Natural killer cell treated with Interleukin-12 subunit alpha and Interleukin-12 subunit beta and Interleukin-15 and Interleukin-18, amount 100 ng/mL, for 72 hours (primary cell): Measurements from ENCODE around the gene RPEL1. TPM values are rescaled to one million over a fixed set of nuclear protein-coding genes. Genes with fewer than 3 reads are reported as not detected.
"Not testable (repeated sequence)": the region's sequence is repeated elsewhere in the genome, so short reads cannot be mapped to it uniquely, and the experiment has no call there.

Experiments used
- ATAC-seq, 2 donors: fragments of 150-1000 bp; cut with Tn5 transposase in 1 of 2; sonication (Bioruptor Pico), chemical (Tn5 transposase) in 1 of 2; 2 replicates each; pipeline ENCODE4 v1.10.0; 2021
- DNase-seq: peaks from one replicate; pipeline ENCODE4 v3.0.0; 2022; ENCODE audit warnings: low spot score
- H3K27ac Mint-ChIP-seq, 2 donors: 1 replicate in 1 of 2; 2 replicates in 1 of 2; pipeline ENCODE4 v1.8.0; 2022; ENCODE audit warnings: mixed read lengths in 2 of 2, mild to moderate bottlenecking in 1 of 2, moderate library complexity in 1 of 2
- H3K27me3 Mint-ChIP-seq, 2 donors: 1 replicate in 1 of 2; 2 replicates in 1 of 2; pipeline ENCODE4 v1.8.0; 2022; ENCODE audit warnings: mixed read lengths in 2 of 2
- H3K36me3 Mint-ChIP-seq: one replicate; pipeline ENCODE4 v1.8.0; 2022; ENCODE audit warnings: mixed read lengths
- H3K4me1 Mint-ChIP-seq, 2 donors: 1 replicate in 1 of 2; 2 replicates in 1 of 2; pipeline ENCODE4 v1.8.0; 2022; ENCODE audit warnings: low read depth in 2 of 2, mixed read lengths in 2 of 2, mild to moderate bottlenecking in 1 of 2
- H3K4me3 Mint-ChIP-seq: one replicate; pipeline ENCODE4 v1.8.0; 2022; ENCODE audit warnings: mixed read lengths
- H3K9me3 Mint-ChIP-seq: 2 replicates; pipeline ENCODE4 v1.8.0; 2022; ENCODE audit warnings: mixed read lengths
- total RNA-seq, 2 donors: library from RNA; stranded (reverse); gene quantifications; one replicate each; pipeline ENCODE4 v1.2.3, GENCODE V29; 2022

The RPEL1 gene
- total RNA-seq = not detected

DNA sequence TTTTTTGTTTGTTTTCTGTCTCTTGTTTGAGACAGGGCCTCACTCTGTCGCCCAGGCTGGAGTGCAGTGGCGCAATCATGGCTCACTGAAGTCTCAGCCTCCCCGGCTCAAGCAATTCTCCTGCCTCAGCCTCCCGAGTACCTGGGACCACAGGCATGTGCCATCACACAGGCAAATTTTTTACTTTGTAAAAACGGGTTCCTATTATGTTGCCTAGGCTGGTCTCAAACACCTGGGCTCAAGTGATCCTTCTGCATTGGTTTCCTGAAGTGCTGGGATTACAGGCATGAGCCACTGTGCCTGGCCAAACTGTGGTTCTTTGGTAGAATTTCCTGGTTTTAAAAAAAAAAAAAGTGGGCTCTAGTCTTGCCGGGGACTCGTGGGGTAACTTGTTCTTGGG lies at the start of gene RPEL1:
RPEL1 (plus strand) TSS at position 301 of the 400 bp plus-strand sequence. CDS start 110 bp downstream, outside the sequence.
- DNase-seq, H3K4me3 Mint-ChIP-seq, H3K4me1 Mint-ChIP-seq, ATAC-seq, H3K27ac Mint-ChIP-seq, H3K9me3 Mint-ChIP-seq, H3K36me3 Mint-ChIP-seq, H3K27me3 Mint-ChIP-seq: not testable (repeated sequence)

GRCh38 chr10:103196516-103196915 lies 49.2 kb upstream of the RPEL1 start:
- no peak for ATAC-seq
- Mint-ChIP-seq H3K4me3 (no peak overlapping the region), H3K4me1 (peaks cover 28 to 29% of the 10 kb centered on the region in 2 donors)

DNA sequence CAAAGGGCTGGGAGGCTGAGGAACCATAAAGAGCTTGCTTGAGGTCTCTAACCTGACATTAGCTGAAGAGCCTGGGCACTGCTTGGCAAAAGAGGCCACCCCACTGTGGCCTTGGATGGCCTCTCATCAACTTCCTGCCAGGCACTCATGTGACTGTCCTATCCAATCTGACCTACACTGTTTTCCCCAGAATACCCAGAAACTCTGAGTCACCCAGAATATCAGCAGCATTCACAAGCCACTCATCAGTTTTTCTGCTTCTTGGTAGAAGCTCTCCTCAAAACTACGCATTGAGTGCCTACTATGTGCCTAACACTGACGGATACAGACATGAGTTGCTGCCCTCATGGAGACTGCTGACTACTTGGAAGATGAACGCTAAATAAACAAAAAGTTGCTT lies 48.5 kb upstream of the RPEL1 start:
- peaks cover 0 to 2% of the 10 kb centered on the region in 2 donors for H3K27me3 Mint-ChIP-seq
- H3K4me3 Mint-ChIP-seq = peak overlapping the region; percentile 48
- peaks cover 23% of the 10 kb centered on the region in 2 donors for H3K4me1 Mint-ChIP-seq

More at GRCh38 chr10:103196516-103196915, 49.2 kb upstream of the RPEL1 start:
- no peak for DNase-seq
- H3K9me3 Mint-ChIP-seq = no peaks in the 10 kb centered on the region
- peaks cover 0 to 2% of the 10 kb centered on the region in 2 donors for H3K27me3 Mint-ChIP-seq
- H3K27ac Mint-ChIP-seq = peak overlapping the region in 1 of 2 donors; percentile 44
- no peaks in the 10 kb centered on the region for H3K36me3 Mint-ChIP-seq

DNA sequence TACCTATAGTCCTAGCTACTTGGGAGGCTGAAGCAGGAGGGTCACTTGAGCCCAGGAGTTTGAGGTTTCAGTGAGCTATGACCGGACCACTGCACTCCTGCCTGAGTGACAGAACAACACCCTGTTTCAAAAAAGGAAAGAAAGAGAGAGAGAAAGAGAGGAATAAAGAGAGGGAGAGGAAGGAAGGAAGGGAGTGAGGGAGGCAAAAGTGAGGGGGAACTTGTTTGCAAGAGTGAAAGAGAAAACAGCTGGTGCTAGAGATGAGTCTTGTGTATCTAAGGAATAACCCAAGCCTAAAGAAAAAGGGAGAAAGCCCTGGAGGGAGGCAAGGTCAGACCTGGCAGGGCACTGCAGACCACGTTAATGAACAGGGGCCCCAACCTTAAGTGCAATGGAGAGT lies 47.8 kb upstream of the RPEL1 start:
- ATAC-seq (no peak), DNase-seq (no peak)
- peaks cover 0 to 2% of the 10 kb centered on the region in 2 donors for H3K27me3 Mint-ChIP-seq
- H3K4me1 Mint-ChIP-seq = peaks cover 23% of the 10 kb centered on the region in 2 donors
- H3K4me3 Mint-ChIP-seq = peak overlapping the region; percentile 48
- H3K9me3 Mint-ChIP-seq = no peaks in the 10 kb centered on the region
- H3K36me3 Mint-ChIP-seq = no peaks in the 10 kb centered on the region
- peak overlapping the region; percentile 24 to 44 for H3K27ac Mint-ChIP-seq

More for the DNA sequence above, 48.5 kb upstream of the RPEL1 start:
- no peaks in the 10 kb centered on the region for H3K9me3 Mint-ChIP-seq
- peak overlapping the region; percentile 24 to 44 for H3K27ac Mint-ChIP-seq
- no peaks in the 10 kb centered on the region for H3K36me3 Mint-ChIP-seq
- ATAC-seq (peak in 1 of 2 donors; percentile 50), DNase-seq (no peak)

DNA sequence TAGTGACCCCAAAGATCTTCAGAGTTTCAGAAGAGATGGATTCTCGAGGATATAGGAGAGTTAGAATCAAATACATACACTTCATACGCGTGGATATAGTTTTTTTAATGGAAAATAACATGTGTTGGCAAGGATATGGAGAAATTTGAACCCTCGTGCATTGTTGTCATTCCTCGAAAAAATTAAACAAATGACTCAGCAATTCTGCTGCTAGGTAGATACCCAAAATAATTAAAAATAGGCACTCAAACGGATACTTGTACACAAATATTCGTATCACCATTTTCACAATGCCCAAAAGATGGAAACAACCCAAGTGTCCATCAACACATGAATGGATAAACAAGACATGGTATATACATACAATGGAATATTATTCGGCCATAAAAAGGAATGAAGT lies 47.0 kb upstream of the RPEL1 start:
- peaks cover 19% of the 10 kb centered on the region in 2 donors for H3K4me1 Mint-ChIP-seq
- ATAC-seq = no peak
- H3K4me3 Mint-ChIP-seq = no peak overlapping the region
- H3K9me3 Mint-ChIP-seq = no peaks in the 10 kb centered on the region
- no peaks in the 10 kb centered on the region for H3K36me3 Mint-ChIP-seq
- DNase-seq = no peak
- no peak overlapping the region for H3K27ac Mint-ChIP-seq
- H3K27me3 Mint-ChIP-seq = peaks cover 0 to 2% of the 10 kb centered on the region in 2 donors

GRCh38 chr10:103199488-103199887 lies 46.2 kb upstream of the RPEL1 start:
- no peaks in the 10 kb centered on the region for H3K36me3 Mint-ChIP-seq
- H3K9me3 Mint-ChIP-seq = no peaks in the 10 kb centered on the region
- peaks cover 0 to 2% of the 10 kb centered on the region in 2 donors for H3K27me3 Mint-ChIP-seq
- no peak overlapping the region for H3K27ac Mint-ChIP-seq
- ATAC-seq (no peak), DNase-seq (no peak)
- no peak overlapping the region for H3K4me3 Mint-ChIP-seq
- H3K4me1 Mint-ChIP-seq = peaks cover 12 to 13% of the 10 kb centered on the region in 2 donors

GRCh38 chr10:103202319-103202718 lies 43.4 kb upstream of the RPEL1 start:
- Mint-ChIP-seq H3K27me3 (peaks cover 11 to 16% of the 10 kb centered on the region in 2 donors), H3K4me3 (no peak overlapping the region)

DNA sequence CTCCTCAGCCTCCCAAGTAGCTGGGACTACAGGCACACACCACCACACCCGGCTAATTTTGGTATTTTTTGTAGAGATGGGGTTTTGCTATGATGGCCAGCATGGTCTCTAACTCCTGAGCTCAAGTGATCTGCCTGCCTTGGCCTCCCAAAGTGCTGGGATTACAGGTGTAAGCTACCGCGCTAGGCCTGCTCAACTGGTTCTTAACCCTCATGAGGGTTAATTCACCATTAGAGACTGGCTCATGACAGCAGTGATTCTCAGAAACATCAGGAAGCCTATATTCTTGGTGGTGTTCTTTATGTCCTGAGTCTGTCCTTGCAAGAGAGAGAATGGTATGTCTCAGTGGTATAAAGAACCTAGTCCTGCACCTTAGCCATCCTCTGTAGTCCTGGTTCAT lies 42.2 kb upstream of the RPEL1 start:
- H3K4me1 Mint-ChIP-seq = no peaks in the 10 kb centered on the region
- H3K36me3 Mint-ChIP-seq = no peaks in the 10 kb centered on the region
- H3K4me3 Mint-ChIP-seq = no peak overlapping the region
- peaks cover 11 to 16% of the 10 kb centered on the region in 2 donors for H3K27me3 Mint-ChIP-seq
- no peak for ATAC-seq
- no peak for DNase-seq
- no peak overlapping the region for H3K27ac Mint-ChIP-seq
- H3K9me3 Mint-ChIP-seq = no peaks in the 10 kb centered on the region

More at GRCh38 chr10:103202319-103202718, 43.4 kb upstream of the RPEL1 start:
- H3K9me3 Mint-ChIP-seq = no peaks in the 10 kb centered on the region
- DNase-seq (no peak), ATAC-seq (peak; percentile 28 to 52)
- peaks cover 7 to 10% of the 10 kb centered on the region in 2 donors for H3K4me1 Mint-ChIP-seq
- no peak overlapping the region for H3K27ac Mint-ChIP-seq
- H3K36me3 Mint-ChIP-seq = no peaks in the 10 kb centered on the region

GRCh38 chr10:103204353-103205255 lies 41.1 kb upstream of the RPEL1 start:
- no peak for ATAC-seq
- Mint-ChIP-seq H3K4me1 (no peaks in the 10 kb centered on the region), H3K27me3 (peaks cover 11 to 16% of the 10 kb centered on the region in 2 donors), H3K27ac (no peak overlapping the region), H3K4me3 (no peak overlapping the region), H3K36me3 (no peaks in the 10 kb centered on the region), H3K9me3 (no peaks in the 10 kb centered on the region)
- no peak for DNase-seq

DNA sequence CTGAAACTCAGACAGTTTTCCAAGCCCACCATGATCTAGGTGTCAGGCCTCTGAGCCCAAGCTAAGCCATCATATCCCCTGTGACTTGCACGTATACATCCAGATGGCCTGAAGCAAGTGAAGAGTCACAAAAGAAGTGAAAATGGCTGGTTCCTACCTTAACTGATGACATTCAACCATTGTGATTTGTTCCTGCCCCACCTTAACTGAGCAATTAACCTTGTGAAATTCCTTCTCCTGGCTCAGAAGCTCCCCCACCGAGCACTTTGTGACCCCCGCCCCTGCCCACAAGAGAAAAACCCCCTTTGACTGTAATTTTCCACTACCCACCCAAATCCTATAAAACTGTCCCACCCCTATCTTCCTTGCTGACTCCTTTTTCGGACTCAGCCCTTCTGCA lies 40.3 kb upstream of the RPEL1 start:
- H3K36me3 Mint-ChIP-seq, ATAC-seq, H3K4me1 Mint-ChIP-seq, DNase-seq, H3K9me3 Mint-ChIP-seq, H3K4me3 Mint-ChIP-seq, H3K27ac Mint-ChIP-seq: not testable (repeated sequence)
- H3K27me3 Mint-ChIP-seq = peaks cover 11 to 16% of the 10 kb centered on the region in 2 donors

- H3K36me3 Mint-ChIP-seq, H3K4me1 Mint-ChIP-seq, H3K27ac Mint-ChIP-seq, ATAC-seq, H3K4me3 Mint-ChIP-seq, H3K9me3 Mint-ChIP-seq, DNase-seq: not testable (repeated sequence)
- peaks cover 9 to 16% of the 10 kb centered on the region in 2 donors for H3K27me3 Mint-ChIP-seq
Observed at GRCh38 chr10:103206715-103207114, 39.0 kb upstream of the RPEL1 start.

GRCh38 chr10:103207141-103207540 lies 38.5 kb upstream of the RPEL1 start:
- H3K4me1 Mint-ChIP-seq = no peaks in the 10 kb centered on the region
- H3K9me3 Mint-ChIP-seq = peaks cover 3% of the 10 kb centered on the region
- no peak for DNase-seq
- no peak overlapping the region for H3K4me3 Mint-ChIP-seq
- H3K36me3 Mint-ChIP-seq = peaks cover 4% of the 10 kb centered on the region
- no peak for ATAC-seq
- H3K27me3 Mint-ChIP-seq = peaks cover 11 to 16% of the 10 kb centered on the region in 2 donors
- H3K27ac Mint-ChIP-seq = no peak overlapping the region

DNA sequence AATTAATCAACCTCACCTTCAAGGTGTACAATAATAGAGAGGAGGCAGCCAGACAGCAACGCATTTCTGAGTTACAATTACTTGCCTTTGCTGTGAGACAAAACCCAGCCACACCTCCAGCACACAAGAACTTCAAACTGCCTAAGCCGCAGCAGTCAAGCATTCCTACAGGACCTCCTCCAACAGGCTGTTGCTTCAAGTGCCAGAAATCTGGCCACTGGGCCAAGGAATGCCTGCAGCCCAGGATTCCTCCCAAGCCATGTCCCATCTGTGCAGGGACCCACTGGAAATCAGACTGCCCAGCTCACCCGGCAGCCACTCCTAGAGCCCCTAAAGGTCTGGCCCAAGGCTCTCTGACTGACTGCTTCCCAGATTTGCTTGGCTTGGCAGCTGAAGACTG lies 38.0 kb upstream of the RPEL1 start:
- ATAC-seq, DNase-seq, H3K4me3 Mint-ChIP-seq, H3K9me3 Mint-ChIP-seq, H3K36me3 Mint-ChIP-seq, H3K4me1 Mint-ChIP-seq, H3K27ac Mint-ChIP-seq: not testable (repeated sequence)
- H3K27me3 Mint-ChIP-seq = peaks cover 14 to 22% of the 10 kb centered on the region in 2 donors

- Mint-ChIP-seq H3K27me3 (peaks cover 14 to 26% of the 10 kb centered on the region in 2 donors), H3K36me3 (peaks cover 13% of the 10 kb centered on the region)
- not testable (repeated sequence) for DNase-seq, H3K4me1 Mint-ChIP-seq, H3K4me3 Mint-ChIP-seq, ATAC-seq, H3K9me3 Mint-ChIP-seq, H3K27ac Mint-ChIP-seq
Observed at GRCh38 chr10:103210262-103210661, 35.4 kb upstream of the RPEL1 start.
